HFFc6 (cell line): Measurements from ENCODE around the gene SLC22A16. TPM values are rescaled to one million over a fixed set of nuclear protein-coding genes. Genes with fewer than 3 reads are reported as not detected.

ENCODE experiments used
- DNase-seq: peaks from one replicate; pipeline ENCODE4 v3.0.0-alpha.2; 2018
- H3K27ac Mint-ChIP-seq: 2 replicates; pipeline ENCODE4 v1.8.0; 2020; ENCODE audit warnings: mild to moderate bottlenecking, mixed read lengths
- H3K27me3 Mint-ChIP-seq: 2 replicates; pipeline ENCODE4 v1.8.0; 2021; ENCODE audit warnings: mild to moderate bottlenecking, moderate library complexity, mixed read lengths; ENCODE audit not compliant: insufficient read depth
- H3K36me3 Mint-ChIP-seq: 2 replicates; pipeline ENCODE4 v1.8.0; 2021; ENCODE audit warnings: low read depth, mixed read lengths
- H3K4me1 Mint-ChIP-seq: 2 replicates; pipeline ENCODE4 v1.8.0; 2020; ENCODE audit warnings: low read depth, mixed read lengths
- H3K4me3 Mint-ChIP-seq: 2 replicates; pipeline ENCODE4 v1.8.0; 2020; ENCODE audit warnings: mild to moderate bottlenecking, moderate library complexity, mixed read lengths
- H3K9me3 Mint-ChIP-seq: 2 replicates; pipeline ENCODE4 v1.8.0; 2020; ENCODE audit warnings: mild to moderate bottlenecking, mixed read lengths
- CTCF ChIP-seq: fragments of 200-600 bp; sonication (generic); IDR thresholded peaks from 2 replicates; pipeline ENCODE4 v1.5.0; 2021; ENCODE audit warnings: antibody characterized with exemption, mild to moderate bottlenecking
- total RNA-seq, 6 experiments: library from RNA; stranded (reverse); fragmentation: NEBNext Ultra II Directional; extraction: Animal tissue kit (Norgen Biotek cat#: 25700); gene quantifications; 2 replicates in 1 of 6; 3 replicates in 5 of 6; pipeline ENCODE4 v1.2.3, GENCODE V29; 2021

Gene SLC22A16
- total RNA-seq, 6 experiments from 2014 or later: not detected

- DNase-seq: no peak
Observed at GRCh38 chr6:110468731-110469130, 7.7 kb downstream of the SLC22A16 start.

DNA sequence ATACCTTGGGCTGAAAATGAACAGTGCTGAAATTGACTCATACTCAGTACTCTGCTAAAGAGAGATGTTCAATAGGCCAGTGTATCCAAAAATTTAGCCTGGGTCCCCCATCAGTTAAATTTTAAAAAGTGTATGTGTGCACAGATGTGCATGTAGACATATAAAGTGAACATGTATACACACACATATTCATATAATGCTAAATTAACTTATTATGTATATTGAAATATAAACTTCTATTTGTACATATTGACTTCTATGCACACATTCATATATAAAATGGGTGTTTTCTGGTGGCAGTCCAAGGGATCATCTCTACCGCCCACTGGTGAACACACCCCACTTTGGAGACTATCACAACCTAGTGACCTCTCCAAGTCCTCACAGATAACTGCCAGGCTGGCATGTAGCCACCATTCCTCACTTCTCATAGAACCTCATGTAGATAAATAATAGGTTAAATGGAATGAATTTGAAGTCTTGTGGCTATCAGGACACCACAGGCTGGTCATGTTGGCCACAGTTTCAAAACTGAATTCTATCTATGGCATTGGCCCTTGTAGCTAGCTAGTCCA is 8.8 kb downstream of the SLC22A16 start:
- Mint-ChIP-seq H3K27me3 (peaks cover 34% of the 10 kb centered on the region), H3K27ac (no peak overlapping the region), H3K9me3 (peaks cover 14% of the 10 kb centered on the region), H3K4me1 (no peaks in the 10 kb centered on the region), H3K4me3 (no peak overlapping the region), H3K36me3 (no peaks in the 10 kb centered on the region)
- no peak for DNase-seq
- TF ChIP-seq CTCF: no peak

More at GRCh38 chr6:110468731-110469130, 7.7 kb downstream of the SLC22A16 start:
- Mint-ChIP-seq H3K4me3 (no peak overlapping the region), H3K4me1 (no peaks in the 10 kb centered on the region), H3K27me3 (peaks cover 39% of the 10 kb centered on the region), H3K27ac (no peak overlapping the region), H3K9me3 (peaks cover 3% of the 10 kb centered on the region; the same call in 1 of the 2 replicates), H3K36me3 (no peaks in the 10 kb centered on the region)
- TF ChIP-seq CTCF: no peak

DNA sequence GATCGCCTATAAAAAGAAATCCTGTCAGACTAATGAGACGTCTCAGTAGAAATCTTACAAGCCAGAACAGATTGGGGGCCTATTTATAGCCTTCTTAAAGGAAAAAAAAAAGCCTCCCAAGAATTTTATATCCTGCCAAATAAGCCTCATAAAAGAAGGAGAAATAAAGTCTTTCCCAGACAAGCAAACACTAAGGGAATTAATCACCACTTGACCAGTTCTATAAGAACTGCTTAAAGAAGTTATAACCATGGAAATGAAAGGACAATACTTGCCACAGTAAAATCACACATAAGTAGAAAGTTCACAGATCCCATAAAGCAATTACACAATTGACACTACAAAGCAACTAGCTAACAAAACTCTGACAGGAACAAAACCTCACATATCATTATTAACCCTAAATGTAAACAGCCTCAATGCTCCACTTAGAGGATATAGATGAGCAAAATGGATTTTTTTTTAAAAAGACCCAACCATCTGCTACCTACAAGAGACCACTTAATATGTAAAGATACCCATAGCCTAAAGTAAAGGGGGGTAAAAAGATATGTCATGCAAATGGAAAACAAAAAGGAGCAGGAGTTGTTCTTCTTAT is 13.4 kb downstream of the SLC22A16 start:
- peaks cover 28% of the 10 kb centered on the region for H3K9me3 Mint-ChIP-seq
- no peak for TF ChIP-seq CTCF
- H3K4me3 Mint-ChIP-seq: no peak overlapping the region
- H3K27me3 Mint-ChIP-seq: peaks cover 9% of the 10 kb centered on the region
- H3K4me1 Mint-ChIP-seq: no peaks in the 10 kb centered on the region
- DNase-seq: no peak
- H3K27ac Mint-ChIP-seq: no peak overlapping the region
- H3K36me3 Mint-ChIP-seq: peaks cover 6% of the 10 kb centered on the region; the same call in 1 of the 2 replicates

DNA sequence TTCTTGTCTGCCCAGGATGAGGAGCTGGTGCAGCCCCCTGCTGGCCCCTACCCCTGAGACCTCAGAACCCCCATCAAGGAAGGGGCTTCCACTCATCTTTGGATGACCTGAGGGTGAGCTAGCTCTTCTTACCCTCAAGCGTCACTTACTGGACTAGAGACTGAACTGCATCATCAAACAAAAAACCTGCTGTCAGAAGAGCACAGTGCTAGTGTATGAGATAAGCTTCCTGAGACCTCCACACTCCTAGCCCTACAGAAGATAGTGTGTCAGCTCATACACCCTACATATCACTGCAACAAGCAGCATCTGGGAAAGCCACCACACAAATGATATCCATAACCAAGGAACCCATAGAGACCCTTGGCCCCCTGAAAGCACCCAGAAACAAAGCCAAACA is 15.0 kb downstream of the SLC22A16 start:
- Mint-ChIP-seq H3K36me3 (peaks cover 6% of the 10 kb centered on the region; the same call in 1 of the 2 replicates), H3K27ac (no peak overlapping the region), H3K4me3 (no peak overlapping the region), H3K9me3 (peaks cover 28% of the 10 kb centered on the region), H3K27me3 (peaks cover 9% of the 10 kb centered on the region), H3K4me1 (no peaks in the 10 kb centered on the region)
- no peak for TF ChIP-seq CTCF
- no peak for DNase-seq

DNA sequence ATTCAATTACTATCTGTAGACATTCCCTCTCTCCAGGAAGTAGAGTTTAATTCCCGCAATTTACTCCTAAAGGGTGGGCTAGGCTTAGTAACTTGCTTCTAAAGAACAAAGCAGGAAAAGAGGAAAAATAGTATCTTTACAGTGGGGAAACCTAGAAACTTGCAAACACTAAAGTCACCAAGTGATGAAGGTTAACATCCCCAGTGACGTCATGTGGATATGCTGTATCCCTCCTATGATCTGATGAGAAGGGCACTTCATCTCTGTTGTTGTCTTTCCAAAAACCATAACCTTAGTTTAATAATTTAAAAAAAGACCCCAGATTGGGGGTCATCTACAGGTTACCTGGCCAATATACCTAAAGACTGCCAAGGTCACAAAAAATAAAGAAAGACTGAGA is 17.3 kb downstream of the SLC22A16 start:
- Mint-ChIP-seq H3K4me3 (no peak overlapping the region), H3K27ac (no peak overlapping the region), H3K9me3 (peaks cover 28% of the 10 kb centered on the region), H3K36me3 (peaks cover 6% of the 10 kb centered on the region; the same call in 1 of the 2 replicates), H3K4me1 (no peaks in the 10 kb centered on the region), H3K27me3 (no peaks in the 10 kb centered on the region; the same call in 1 of the 2 replicates)
- no peak for TF ChIP-seq CTCF
- no peak for DNase-seq
